ENCODE results near the gene ETV3L.

Gene ETV3L

DNA sequence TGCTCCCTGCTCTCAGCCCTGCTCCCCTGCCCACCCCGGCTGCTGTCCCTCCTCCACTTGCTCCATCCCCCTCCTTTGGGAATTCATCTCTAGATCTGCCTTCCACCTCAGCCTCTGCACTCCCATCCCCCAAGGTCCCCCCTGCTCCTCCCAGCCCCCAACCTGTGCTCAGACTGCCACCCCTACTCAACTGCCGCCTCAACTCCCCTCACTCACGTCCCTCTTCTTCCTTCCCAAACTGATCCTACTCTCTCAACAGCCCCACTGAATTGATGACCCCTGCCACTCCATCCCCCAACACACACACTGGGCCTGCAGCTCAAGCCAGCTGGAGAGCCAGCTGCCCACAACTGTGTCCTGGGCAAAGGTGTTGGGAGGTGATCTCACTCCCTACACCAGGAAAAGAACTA, 15.8 kb upstream of the ETV3L start:
- no peak overlapping the region for H3K4me2 ChIP-seq (ENCODE audit: insufficient read depth, low read length)
- H3K36me3 ChIP-seq (ENCODE audit: insufficient read depth, low read length): no peaks in the 10 kb centered on the region
- H3K4me1 ChIP-seq (ENCODE audit: insufficient read depth, low read length): no peaks in the 10 kb centered on the region
- no peak overlapping the region for H3K4me3 ChIP-seq (ENCODE audit: low read depth in 1 of 2, low read length in 2 of 2)
- TF ChIP-seq EZH2 (IDR thresholded peaks at IDR 0.05; ENCODE audit: borderline replicate concordance, low read depth, low read length, severe bottlenecking): no peak
- TF ChIP-seq, protein P1, sequence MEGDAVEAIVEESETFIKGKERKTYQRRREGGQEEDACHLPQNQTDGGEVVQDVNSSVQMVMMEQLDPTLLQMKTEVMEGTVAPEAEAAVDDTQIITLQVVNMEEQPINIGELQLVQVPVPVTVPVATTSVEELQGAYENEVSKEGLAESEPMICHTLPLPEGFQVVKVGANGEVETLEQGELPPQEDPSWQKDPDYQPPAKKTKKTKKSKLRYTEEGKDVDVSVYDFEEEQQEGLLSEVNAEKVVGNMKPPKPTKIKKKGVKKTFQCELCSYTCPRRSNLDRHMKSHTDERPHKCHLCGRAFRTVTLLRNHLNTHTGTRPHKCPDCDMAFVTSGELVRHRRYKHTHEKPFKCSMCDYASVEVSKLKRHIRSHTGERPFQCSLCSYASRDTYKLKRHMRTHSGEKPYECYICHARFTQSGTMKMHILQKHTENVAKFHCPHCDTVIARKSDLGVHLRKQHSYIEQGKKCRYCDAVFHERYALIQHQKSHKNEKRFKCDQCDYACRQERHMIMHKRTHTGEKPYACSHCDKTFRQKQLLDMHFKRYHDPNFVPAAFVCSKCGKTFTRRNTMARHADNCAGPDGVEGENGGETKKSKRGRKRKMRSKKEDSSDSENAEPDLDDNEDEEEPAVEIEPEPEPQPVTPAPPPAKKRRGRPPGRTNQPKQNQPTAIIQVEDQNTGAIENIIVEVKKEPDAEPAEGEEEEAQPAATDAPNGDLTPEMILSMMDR (IDR thresholded peaks at IDR 0.05; ENCODE audit: borderline replicate concordance, extremely low read depth, low read length, poor library complexity, severe bottlenecking): no peak
- H3K27me3 ChIP-seq (ENCODE audit: insufficient read depth, low read length, poor library complexity): peaks cover 9% of the 10 kb centered on the region
- H2AFZ ChIP-seq (ENCODE audit: low read depth, low read length): no peak overlapping the region
- no peaks in the 10 kb centered on the region for H3K79me2 ChIP-seq (ENCODE audit: insufficient read depth, low read length)
- ATAC-seq (ENCODE audit: insufficient read depth, low read depth): no peak
- no peaks in the 10 kb centered on the region for H4K20me1 ChIP-seq (ENCODE audit: insufficient read depth, low read length)
- no peaks in the 10 kb centered on the region for H3K9me3 ChIP-seq (ENCODE audit: insufficient read depth, low read length, severe bottlenecking)
- no peak for DNase-seq
- H3K27ac ChIP-seq (ENCODE audit: low read length): no peak overlapping the region
- no peak overlapping the region for H3K9ac ChIP-seq (ENCODE audit: low read depth, low read length)

DNA sequence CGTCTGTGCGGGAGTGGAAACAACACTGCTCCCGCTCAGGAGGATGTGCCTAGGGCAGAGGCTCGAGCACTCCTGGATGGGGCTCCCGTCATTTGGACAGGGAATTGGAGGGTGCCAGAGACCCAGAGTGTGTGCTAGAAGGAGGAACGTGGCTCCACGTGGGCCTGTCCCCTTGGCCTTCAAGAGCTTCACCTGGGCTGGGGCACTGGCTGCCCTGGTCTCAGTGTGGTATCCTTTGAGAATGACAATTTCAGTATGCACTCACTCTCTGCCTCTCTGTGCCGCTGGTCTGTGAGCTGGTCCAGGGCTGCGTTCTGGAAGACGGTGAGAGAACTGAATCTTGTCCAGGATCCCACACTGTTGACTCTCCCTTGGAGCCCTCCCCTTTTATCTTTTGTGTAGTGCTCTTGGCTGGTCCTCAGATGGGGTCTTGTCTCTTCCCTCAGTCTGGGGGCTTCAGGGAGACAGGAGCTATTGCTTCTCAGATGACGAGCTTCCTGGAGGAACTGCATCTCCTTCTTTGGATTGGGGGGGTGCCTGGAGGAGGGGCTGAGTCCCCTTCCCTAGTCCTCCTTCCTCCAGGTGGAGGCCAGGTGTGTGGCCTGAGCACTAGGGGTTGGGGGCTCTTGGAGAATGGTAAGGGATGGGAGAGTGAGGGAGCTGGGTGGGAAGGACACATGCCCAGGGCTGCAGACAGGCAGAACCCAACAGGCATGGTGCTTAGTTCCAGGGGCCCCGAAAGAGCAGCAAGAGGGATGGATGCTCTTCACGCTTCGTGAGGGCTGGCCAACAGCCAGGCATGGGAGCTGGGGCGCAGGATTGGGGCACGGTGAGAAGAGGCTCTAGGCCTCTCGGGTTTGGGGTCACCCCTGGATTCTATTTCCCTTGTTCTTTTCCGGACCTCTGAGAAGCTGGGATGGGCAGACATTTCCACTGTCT, 14.8 kb upstream of the ETV3L start:
- H3K4me3 ChIP-seq (ENCODE audit: low read depth in 1 of 2, low read length in 2 of 2): no peak overlapping the region
- H3K27ac ChIP-seq (ENCODE audit: low read length): no peak overlapping the region
- H3K36me3 ChIP-seq (ENCODE audit: insufficient read depth, low read length): no peaks in the 10 kb centered on the region
- DNase-seq (no peak), ATAC-seq (ENCODE audit: insufficient read depth, low read depth) (no peak)
- no peak overlapping the region for H2AFZ ChIP-seq (ENCODE audit: low read depth, low read length)
- peaks cover 13% of the 10 kb centered on the region for H3K27me3 ChIP-seq (ENCODE audit: insufficient read depth, low read length, poor library complexity)
- no peaks in the 10 kb centered on the region for H3K4me1 ChIP-seq (ENCODE audit: insufficient read depth, low read length)
- H4K20me1 ChIP-seq (ENCODE audit: insufficient read depth, low read length): no peaks in the 10 kb centered on the region
- H3K4me2 ChIP-seq (ENCODE audit: insufficient read depth, low read length): no peak overlapping the region
- no peak for TF ChIP-seq EZH2 (IDR thresholded peaks at IDR 0.05; ENCODE audit: borderline replicate concordance, low read depth, low read length, severe bottlenecking)
- TF ChIP-seq, protein P1 (IDR thresholded peaks at IDR 0.05; ENCODE audit: borderline replicate concordance, extremely low read depth, low read length, poor library complexity, severe bottlenecking): no peak
- H3K9ac ChIP-seq (ENCODE audit: low read depth, low read length): no peak overlapping the region
- H3K9me3 ChIP-seq (ENCODE audit: insufficient read depth, low read length, severe bottlenecking): no peaks in the 10 kb centered on the region
- H3K79me2 ChIP-seq (ENCODE audit: insufficient read depth, low read length): no peaks in the 10 kb centered on the region

DNA sequence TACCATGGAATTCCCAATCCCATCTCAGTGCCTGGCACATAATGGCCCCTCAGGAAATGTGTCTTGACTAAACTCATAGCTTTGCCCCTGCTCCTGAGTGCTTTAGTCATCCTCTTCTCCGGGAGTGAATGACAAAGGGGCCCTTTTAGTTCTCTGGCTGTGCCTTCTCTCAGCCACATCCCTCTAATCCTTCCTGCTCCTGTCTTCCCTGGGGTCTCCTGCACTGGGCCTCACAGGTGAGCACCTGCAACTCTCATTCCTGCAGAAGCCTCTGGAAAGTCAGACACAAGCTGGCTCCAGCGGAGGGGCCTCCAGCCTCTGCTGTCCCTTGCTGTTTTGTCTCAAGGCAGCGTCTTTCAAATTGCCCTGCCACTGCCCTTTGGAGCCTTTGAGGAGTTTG, 14.0 kb upstream of the ETV3L start:
- DNase-seq (no peak), ATAC-seq (ENCODE audit: insufficient read depth, low read depth) (no peak)
- H4K20me1 ChIP-seq (ENCODE audit: insufficient read depth, low read length): no peaks in the 10 kb centered on the region
- no peaks in the 10 kb centered on the region for H3K36me3 ChIP-seq (ENCODE audit: insufficient read depth, low read length)
- H3K27ac ChIP-seq (ENCODE audit: low read length): no peak overlapping the region
- TF ChIP-seq, protein P1 (IDR thresholded peaks at IDR 0.05; ENCODE audit: borderline replicate concordance, extremely low read depth, low read length, poor library complexity, severe bottlenecking): no peak
- no peak for TF ChIP-seq EZH2 (IDR thresholded peaks at IDR 0.05; ENCODE audit: borderline replicate concordance, low read depth, low read length, severe bottlenecking)
- H3K4me1 ChIP-seq (ENCODE audit: insufficient read depth, low read length): no peaks in the 10 kb centered on the region
- no peak overlapping the region for H2AFZ ChIP-seq (ENCODE audit: low read depth, low read length)
- H3K79me2 ChIP-seq (ENCODE audit: insufficient read depth, low read length): no peaks in the 10 kb centered on the region
- no peak overlapping the region for H3K9ac ChIP-seq (ENCODE audit: low read depth, low read length)
- no peaks in the 10 kb centered on the region for H3K9me3 ChIP-seq (ENCODE audit: insufficient read depth, low read length, severe bottlenecking)
- no peak overlapping the region for H3K4me3 ChIP-seq (ENCODE audit: low read depth in 1 of 2, low read length in 2 of 2)
- no peak overlapping the region for H3K4me2 ChIP-seq (ENCODE audit: insufficient read depth, low read length)
- peaks cover 21% of the 10 kb centered on the region for H3K27me3 ChIP-seq (ENCODE audit: insufficient read depth, low read length, poor library complexity)

All from DND-41 (cell line).